Smooth muscle cell (in vitro differentiated cells): ENCODE data around the gene ZCCHC18. TPM values are rescaled to one million over a fixed set of nuclear protein-coding genes. Genes with fewer than 3 reads are reported as not detected.
"Not testable (repeated sequence)": the region's sequence is repeated elsewhere in the genome, so short reads cannot be mapped to it uniquely, and the experiment has no call there.

Experiments used
- DNase-seq: peaks from one replicate; lab custom pipeline; 2025; ENCODE audit not compliant: unreplicated experiment; lab: John Stamatoyannopoulos, UW
- H2AFZ ChIP-seq: fragments of 200-600 bp; sonication (generic); 2 replicates; pipeline ENCODE4 v1.6.0; 2016; ENCODE audit warnings: antibody characterized with exemption, low read depth, mild to moderate bottlenecking
- H3F3A ChIP-seq: fragments of 200-600 bp; sonication (generic); 2 replicates; pipeline ENCODE4 v1.6.0; 2017; ENCODE audit warnings: antibody characterized with exemption, low read depth
- H3K27ac ChIP-seq: fragments of 200-600 bp; sonication (generic); 2 replicates; pipeline ENCODE4 v1.5.1; 2016; ENCODE audit warnings: low read depth, mild to moderate bottlenecking
- H3K27me3 ChIP-seq: fragments of 200-600 bp; sonication (generic); 2 replicates; pipeline ENCODE4 v1.6.1; 2016; ENCODE audit warnings: low read depth, mild to moderate bottlenecking
- H3K36me3 ChIP-seq: fragments of 200-600 bp; sonication (generic); 2 replicates; pipeline ENCODE4 v1.5.1; 2016; ENCODE audit warnings: low read depth
- H3K4me1 ChIP-seq: fragments of 200-600 bp; sonication (generic); 2 replicates; pipeline ENCODE4 v1.5.1; 2016; ENCODE audit warnings: low read depth
- H3K4me2 ChIP-seq: fragments of 200-600 bp; sonication (generic); 2 replicates; pipeline ENCODE4 v1.6.0; 2016; ENCODE audit warnings: mild to moderate bottlenecking
- H3K4me3 ChIP-seq: fragments of 200-600 bp; sonication (generic); 2 replicates; pipeline ENCODE4 v1.5.1; 2016; ENCODE audit warnings: mild to moderate bottlenecking
- H3K79me2 ChIP-seq: fragments of 200-600 bp; sonication (generic); 2 replicates; pipeline ENCODE4 v1.6.0; 2016; ENCODE audit warnings: low read depth, mild to moderate bottlenecking
- H3K9ac ChIP-seq: fragments of 200-600 bp; sonication (generic); 2 replicates; pipeline ENCODE4 v1.6.0; 2016; ENCODE audit warnings: low read depth
- H3K9me3 ChIP-seq: fragments of 200-600 bp; sonication (generic); replicated peaks from 2 replicates; pipeline ENCODE4 v1.5.1; 2016; ENCODE audit warnings: low read depth
- H4K20me1 ChIP-seq: fragments of 200-600 bp; sonication (generic); 2 replicates; pipeline ENCODE4 v1.6.0; 2016; ENCODE audit warnings: low read depth
- CTCF ChIP-seq: fragments of 200-600 bp; sonication (generic); IDR thresholded peaks from 2 replicates; pipeline ENCODE4 v1.5.1; 2017; ENCODE audit warnings: borderline replicate concordance, mild to moderate bottlenecking, antibody characterized with exemption; ENCODE audit not compliant: insufficient read depth, poor library complexity, severe bottlenecking
- WGBS: methylation state at CpG from one replicate; pipeline ENCODE4 v1.1.7; 2016; ENCODE audit warnings: low lambda C conversion rate; 5-methylcytosine and 5-hydroxymethylcytosine counted together
- polyA plus RNA-seq: library from polyadenylated mRNA; unstranded; fragments of >200 nt; fragmentation: Nextera tagmentation; extraction: Ambion mirVana; gene quantifications from 2 replicates; pipeline ENCODE4 v1.2.1, GENCODE V29; 2016
- total RNA-seq: library from RNA; depleted of rRNA; stranded (reverse); fragments of >200 nt; gene quantifications from 2 replicates; pipeline ENCODE4 v1.2.3, GENCODE V29; 2014

Gene ZCCHC18
- total and polyA plus RNA-seq, 2 experiments from 2014 or later, result 1.5 TPM; not detected in 1

- Histone ChIP-seq H2AFZ (no peak overlapping the region), H3K36me3 (no peaks in the 10 kb centered on the region), H3K9ac (no peak overlapping the region), H3K9me3 (no peaks in the 10 kb centered on the region), H3K27me3 (no peaks in the 10 kb centered on the region), H3K27ac (no peak overlapping the region), H3K79me2 (no peaks in the 10 kb centered on the region), H3K4me1 (no peaks in the 10 kb centered on the region), H4K20me1 (no peaks in the 10 kb centered on the region), H3F3A (no peaks in the 10 kb centered on the region), H3K4me3 (no peak overlapping the region), H3K4me2 (no peak overlapping the region)
- DNase-seq, result no peak
- no peak for TF ChIP-seq CTCF
- 76% methylated on average over 11 of the region's 11 CpGs for WGBS
These were observed 6.7 kb upstream of the ZCCHC18 start for GRCh38 chrX:104105330-104106262.

- WGBS, result 71% methylated on average over 1 of the region's 1 CpG
- Histone ChIP-seq H3K27ac (no peak overlapping the region), H3K4me2 (no peak overlapping the region), H3K4me3 (no peak overlapping the region), H3K9me3 (no peaks in the 10 kb centered on the region), H2AFZ (no peak overlapping the region), H3K27me3 (no peaks in the 10 kb centered on the region), H4K20me1 (no peaks in the 10 kb centered on the region), H3K4me1 (no peaks in the 10 kb centered on the region), H3K9ac (no peak overlapping the region), H3K79me2 (no peaks in the 10 kb centered on the region), H3K36me3 (no peaks in the 10 kb centered on the region), H3F3A (no peaks in the 10 kb centered on the region)
- DNase-seq, result no peak
- no peak for TF ChIP-seq CTCF
These were observed 3.4 kb upstream of the ZCCHC18 start for GRCh38 chrX:104108955-104109354.

- not testable (repeated sequence) for H3K79me2 ChIP-seq, H3F3A ChIP-seq, H3K4me3 ChIP-seq, H4K20me1 ChIP-seq, H3K4me1 ChIP-seq, H3K9ac ChIP-seq, H3K36me3 ChIP-seq, H3K9me3 ChIP-seq, DNase-seq, H3K27ac ChIP-seq, H3K4me2 ChIP-seq, H3K27me3 ChIP-seq, H2AFZ ChIP-seq
- 68% methylated on average over 6 of the region's 6 CpGs for whole genome bisulfite sequencing
These were observed 1.7 kb upstream of the ZCCHC18 start for GRCh38 chrX:104110491-104111240.

- no peaks in the 10 kb centered on the region for H4K20me1 ChIP-seq
- TF ChIP-seq CTCF, result peak; percentile 27
- no peaks in the 10 kb centered on the region for H3K79me2 ChIP-seq
- H3K27ac ChIP-seq, result no peak overlapping the region
- no peaks in the 10 kb centered on the region for H3K27me3 ChIP-seq
- H3K4me3 ChIP-seq, result peak overlapping the region; percentile 60
- H3K4me1 ChIP-seq, result no peaks in the 10 kb centered on the region
- no peaks in the 10 kb centered on the region for H3K9me3 ChIP-seq
- H3K9ac ChIP-seq, result no peak overlapping the region
- H3K36me3 ChIP-seq, result no peaks in the 10 kb centered on the region
- peak overlapping the region; percentile 86 for H3K4me2 ChIP-seq
- no peaks in the 10 kb centered on the region for H3F3A ChIP-seq
- 52% methylated on average over 24 of the region's 24 CpGs for WGBS
- peak; percentile 1 for DNase-seq
- no peak overlapping the region for H2AFZ ChIP-seq
These were observed 1.1 kb downstream of the ZCCHC18 start for GRCh38 chrX:104113222-104113965.
